Neural cell (in vitro differentiated cells): ENCODE data around the gene SYNE3. TPM values are rescaled to one million over a fixed set of nuclear protein-coding genes. Genes with fewer than 3 reads are reported as not detected.
A peak's percentile ranks its signal among the peaks of the same experiment; 100 is the strongest.

ENCODE experiments used
- H2AFZ ChIP-seq: fragments of 200-600, 300-800 bp; sonication (generic), shearing (Covaris generic); 2 replicates; pipeline ENCODE4 v1.6.0; 2014; ENCODE audit warnings: low read depth, mild to moderate bottlenecking, antibody characterized with exemption, low read length, moderate library complexity
- H3F3A ChIP-seq: fragments of 200-600 bp; shearing (Covaris generic); 2 replicates; pipeline ENCODE4 v1.6.1; 2016; ENCODE audit warnings: mild to moderate bottlenecking, moderate library complexity, mixed read lengths, antibody characterized with exemption, low read length; ENCODE audit not compliant: insufficient read depth, poor library complexity, severe bottlenecking
- H3K27ac ChIP-seq: fragments of 200-600, 300-800 bp; sonication (generic), shearing (Covaris generic); 2 replicates; pipeline ENCODE4 v1.5.1; 2014; ENCODE audit warnings: mild to moderate bottlenecking, low read length, moderate library complexity
- H3K27me3 ChIP-seq: fragments of 300-800, 200-600 bp; sonication (generic), shearing (Covaris generic); 2 replicates; pipeline ENCODE4 v1.6.0; 2014; ENCODE audit warnings: mild to moderate bottlenecking, low read depth, low read length, moderate library complexity; ENCODE audit not compliant: insufficient read depth
- H3K36me3 ChIP-seq: fragments of 300-800, 200-600 bp; sonication (generic), shearing (Covaris generic); 2 replicates; pipeline ENCODE4 v1.5.1; 2014; ENCODE audit warnings: mild to moderate bottlenecking, antibody characterized with exemption, low read length, moderate library complexity; ENCODE audit not compliant: insufficient read depth
- H3K4me2 ChIP-seq: fragments of 300-800, 200-600 bp; sonication (generic), shearing (Covaris generic); 2 replicates; pipeline ENCODE4 v1.6.0; 2014; ENCODE audit warnings: mild to moderate bottlenecking, low read length
- H3K4me3 ChIP-seq: fragments of 300-800, 200-600 bp; sonication (generic), shearing (Covaris generic); 2 replicates; pipeline ENCODE4 v1.5.1; 2014; ENCODE audit warnings: mild to moderate bottlenecking, low read length, moderate library complexity
- H3K79me2 ChIP-seq: fragments of 200-600 bp; shearing (Covaris generic); replicated peaks from 2 replicates; pipeline ENCODE4 v1.6.0; 2014; ENCODE audit warnings: mild to moderate bottlenecking, low read length, moderate library complexity; ENCODE audit not compliant: insufficient read depth
- H3K9ac ChIP-seq: fragments of 300-800, 200-600 bp; sonication (generic), shearing (Covaris generic); 2 replicates; pipeline ENCODE4 v1.6.1; 2016; ENCODE audit warnings: mild to moderate bottlenecking, low read length, mixed read lengths
- H3K9me2 ChIP-seq: fragments of 200-600 bp; shearing (Covaris generic); 2 replicates; pipeline ENCODE4 v1.6.1; 2016; ENCODE audit warnings: mild to moderate bottlenecking, low read length, mixed read lengths; ENCODE audit not compliant: insufficient read depth
- H3K9me3 ChIP-seq: fragments of 200-600, 300-800 bp; sonication (generic), shearing (Covaris generic); 2 replicates; pipeline ENCODE4 v1.6.1; 2016; ENCODE audit warnings: mild to moderate bottlenecking, mixed run types, low read length, moderate library complexity, mixed read lengths
- H4K20me1 ChIP-seq: fragments of 200-600 bp; shearing (Covaris generic); 2 replicates; pipeline ENCODE4 v1.6.1; 2016; ENCODE audit warnings: mild to moderate bottlenecking, mixed run types; ENCODE audit not compliant: insufficient read depth
- CTCF ChIP-seq: fragments of 450-650 bp; IDR thresholded peaks from 2 replicates; pipeline ENCODE4 v1.5.1; 2014; ENCODE audit warnings: antibody characterized with exemption, mild to moderate bottlenecking, moderate library complexity; ENCODE audit not compliant: poor library complexity, severe bottlenecking
- EP300 ChIP-seq: fragments of 450-650 bp; conservative IDR thresholded peaks from 2 replicates; pipeline ENCODE4 v1.6.1; 2014; ENCODE audit warnings: antibody characterized with exemption, mild to moderate bottlenecking, moderate library complexity; ENCODE audit not compliant: poor library complexity, severe bottlenecking
- EZH2 ChIP-seq: fragments of 200-600, 300-800 bp; shearing (Covaris generic), sonication (generic); IDR thresholded peaks from 2 replicates; pipeline ENCODE4 v1.6.1; 2014; ENCODE audit warnings: antibody characterized with exemption, low read length, borderline replicate concordance, mild to moderate bottlenecking; ENCODE audit not compliant: insufficient read depth, poor library complexity, severe bottlenecking
- MXI1 ChIP-seq: fragments of 450-650 bp; conservative IDR thresholded peaks from 2 replicates; pipeline ENCODE4 v1.6.1; 2014; ENCODE audit warnings: antibody characterized with exemption, mild to moderate bottlenecking; ENCODE audit not compliant: poor library complexity, severe bottlenecking
- POLR2AphosphoS5 ChIP-seq: IDR thresholded peaks from 2 replicates; pipeline ENCODE4 v1.6.1; 2012
- RAD21 ChIP-seq: fragments of 450-650 bp; conservative IDR thresholded peaks from 2 replicates; pipeline ENCODE4 v1.6.1; 2014; ENCODE audit warnings: antibody characterized with exemption, mild to moderate bottlenecking, moderate library complexity
- REST ChIP-seq: IDR thresholded peaks from 2 replicates; pipeline ENCODE4 v1.6.1; 2012; ENCODE audit warnings: borderline replicate concordance
- SMC3 ChIP-seq: fragments of 450-650 bp; conservative IDR thresholded peaks from 2 replicates; pipeline ENCODE4 v1.6.1; 2014; ENCODE audit warnings: antibody characterized with exemption, mild to moderate bottlenecking, moderate library complexity; ENCODE audit not compliant: poor library complexity
- TAF1 ChIP-seq: IDR thresholded peaks from 2 replicates; pipeline ENCODE4 v1.6.1; 2012; ENCODE audit warnings: low read depth
- polyA plus RNA-seq: library from polyadenylated mRNA; depleted of rRNA; stranded (reverse); fragments of >200 nt; gene quantifications from 2 replicates; pipeline ENCODE4 v1.2.3, GENCODE V29; 2014

SYNE3 gene
- polyA plus RNA-seq, 1 donor from 2014 or later = 0.35 TPM

- Histone ChIP-seq H3K27ac (peak overlapping the region; percentile 69), H3K36me3 (no peaks in the 10 kb centered on the region), H3K9ac (peak overlapping the region; percentile 67), H3K9me2 (no peaks in the 10 kb centered on the region), H2AFZ (peak overlapping the region; percentile 22), H3K27me3 (no peaks in the 10 kb centered on the region), H4K20me1 (no peaks in the 10 kb centered on the region), H3K4me2 (peak overlapping the region; percentile 94), H3K9me3 (no peaks in the 10 kb centered on the region), H3K4me3 (peak overlapping the region; percentile 90), H3K79me2 (peaks cover 73% of the 10 kb centered on the region), H3F3A (peaks cover 4% of the 10 kb centered on the region)
- TF ChIP-seq SMC3 (peak; percentile 39), REST (no peak), EZH2 (no peak), POLR2AphosphoS5 (no peak), TAF1 (no peak), MXI1 (peak; percentile 96), EP300 (no peak), RAD21 (no peak), CTCF (no peak)
These were observed 17.0 kb upstream of the SYNE3 start for GRCh38 chr14:95533391-95533821.

GRCh38 chr14:95531969-95532368 lies 15.5 kb upstream of the SYNE3 start:
- H3K4me2 ChIP-seq = peak overlapping the region; percentile 94
- peaks cover 58% of the 10 kb centered on the region for H3K79me2 ChIP-seq
- H3K27ac ChIP-seq = peak overlapping the region; percentile 69
- H3K9me3 ChIP-seq = no peaks in the 10 kb centered on the region
- H2AFZ ChIP-seq = no peak overlapping the region
- peak overlapping the region; percentile 67 for H3K9ac ChIP-seq
- H3F3A ChIP-seq = peaks cover 4% of the 10 kb centered on the region
- peak overlapping the region; percentile 90 for H3K4me3 ChIP-seq
- H4K20me1 ChIP-seq = no peaks in the 10 kb centered on the region
- H3K27me3 ChIP-seq = no peaks in the 10 kb centered on the region
- H3K36me3 ChIP-seq = no peaks in the 10 kb centered on the region
- no peaks in the 10 kb centered on the region for H3K9me2 ChIP-seq
- TF ChIP-seq SMC3 (no peak), CTCF (no peak), EZH2 (no peak), TAF1 (no peak)
